Tibial nerve (tissue), 4 donors: ENCODE results near the gene PLCG2.

Experiments
- EP300 ChIP-seq, 2 donors: sonication (generic); formaldehyde crosslinking; IDR thresholded peaks; one replicate each; pipeline ENCODE4 v1.6.1; 2017; ENCODE audit warnings: antibody characterized with exemption in 2 of 2, mild to moderate bottlenecking in 1 of 2
- POLR2A ChIP-seq, 2 donors: fragments of 450-650 bp; IDR thresholded peaks; one replicate each; pipeline ENCODE4 v1.6.1; 2017; ENCODE audit warnings: antibody characterized with exemption in 2 of 2, mild to moderate bottlenecking in 2 of 2, moderate library complexity in 2 of 2
- TF ChIP-seq, protein P1 (sequence below), 5 experiments: fragments of 200-600 bp in 3 of 5; fragments of 450-650 bp in 2 of 5; sonication (generic) in 3 of 5; IDR thresholded peaks; one replicate each; pipeline ENCODE4 v1.5.1; 2016 to 2019; ENCODE audit warnings: antibody characterized with exemption in 5 of 5, mild to moderate bottlenecking in 3 of 5, moderate library complexity in 2 of 5

- TF ChIP-seq, protein P1, sequence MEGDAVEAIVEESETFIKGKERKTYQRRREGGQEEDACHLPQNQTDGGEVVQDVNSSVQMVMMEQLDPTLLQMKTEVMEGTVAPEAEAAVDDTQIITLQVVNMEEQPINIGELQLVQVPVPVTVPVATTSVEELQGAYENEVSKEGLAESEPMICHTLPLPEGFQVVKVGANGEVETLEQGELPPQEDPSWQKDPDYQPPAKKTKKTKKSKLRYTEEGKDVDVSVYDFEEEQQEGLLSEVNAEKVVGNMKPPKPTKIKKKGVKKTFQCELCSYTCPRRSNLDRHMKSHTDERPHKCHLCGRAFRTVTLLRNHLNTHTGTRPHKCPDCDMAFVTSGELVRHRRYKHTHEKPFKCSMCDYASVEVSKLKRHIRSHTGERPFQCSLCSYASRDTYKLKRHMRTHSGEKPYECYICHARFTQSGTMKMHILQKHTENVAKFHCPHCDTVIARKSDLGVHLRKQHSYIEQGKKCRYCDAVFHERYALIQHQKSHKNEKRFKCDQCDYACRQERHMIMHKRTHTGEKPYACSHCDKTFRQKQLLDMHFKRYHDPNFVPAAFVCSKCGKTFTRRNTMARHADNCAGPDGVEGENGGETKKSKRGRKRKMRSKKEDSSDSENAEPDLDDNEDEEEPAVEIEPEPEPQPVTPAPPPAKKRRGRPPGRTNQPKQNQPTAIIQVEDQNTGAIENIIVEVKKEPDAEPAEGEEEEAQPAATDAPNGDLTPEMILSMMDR (IDR thresholded peaks at IDR 0.05), result no peak
- TF ChIP-seq EP300 (IDR thresholded peaks at IDR 0.05), result no peak
- TF ChIP-seq POLR2A (IDR thresholded peaks at IDR 0.05), result no peak
Observed at GRCh38 chr16:81792828-81793227, 13.7 kb downstream of the PLCG2 start.
